Fibroblast of lung (primary cell): ENCODE data around the gene WBP2NL. TPM values are rescaled to one million over a fixed set of nuclear protein-coding genes. Genes with fewer than 3 reads are reported as not detected.

ENCODE experiments used
- DNase-seq, 2 donors: peaks; one replicate each; pipeline versions ENCODE4 v3.0.0 to v3.0.0-alpha.2; 2010; ENCODE audit warnings: low read depth in 2 of 2
- H2AFZ ChIP-seq: 2 replicates; pipeline ENCODE4 v1.5.1; 2012; ENCODE audit warnings: low read length, control low read depth, inconsistent platforms
- H3K27ac ChIP-seq: 2 replicates; pipeline ENCODE4 v1.5.1; 2011; ENCODE audit warnings: low read length, control low read depth; ENCODE audit not compliant: insufficient read depth
- H3K27me3 ChIP-seq: 2 replicates; pipeline ENCODE4 v1.5.1; 2011; ENCODE audit warnings: mild to moderate bottlenecking, low read length; ENCODE audit not compliant: control insufficient read depth, insufficient read depth
- H3K36me3 ChIP-seq: 2 replicates; pipeline ENCODE4 v1.5.1; 2011; ENCODE audit warnings: low read length; ENCODE audit not compliant: control insufficient read depth, insufficient read depth
- H3K4me1 ChIP-seq: 2 replicates; pipeline ENCODE4 v1.5.1; 2011; ENCODE audit warnings: low read length; ENCODE audit not compliant: control insufficient read depth, insufficient read depth; ENCODE audit errors: extremely low read depth
- H3K4me2 ChIP-seq: 2 replicates; pipeline ENCODE4 v1.5.1; 2011; ENCODE audit warnings: low read length, control low read depth; ENCODE audit not compliant: insufficient read depth; ENCODE audit errors: extremely low read depth
- H3K4me3 ChIP-seq, 4 experiments: fragments of 200-600 bp in 1 of 4; sonication (generic) in 1 of 4; replicated peaks in 1 of 4; 2 replicates each; pipeline ENCODE4 v1.5.1; 2011 to 2016; ENCODE audit warnings: low read length in 4 of 4, low read depth in 3 of 4, mild to moderate bottlenecking in 3 of 4, control low read depth in 2 of 4, inconsistent platforms in 1 of 4, mixed read lengths in 1 of 4; ENCODE audit not compliant: insufficient read depth in 1 of 4; ENCODE audit errors: control extremely low read depth in 1 of 4
- H3K79me2 ChIP-seq: 2 replicates; pipeline ENCODE4 v1.5.1; 2012; ENCODE audit warnings: mild to moderate bottlenecking, low read length, inconsistent platforms; ENCODE audit not compliant: control insufficient read depth, insufficient read depth
- H3K9ac ChIP-seq: 2 replicates; pipeline ENCODE4 v1.5.1; 2011; ENCODE audit warnings: mild to moderate bottlenecking, low read length, control low read depth; ENCODE audit not compliant: insufficient read depth
- H3K9me3 ChIP-seq: 2 replicates; pipeline ENCODE4 v1.5.1; 2012; ENCODE audit warnings: low read depth, low read length; ENCODE audit not compliant: control insufficient read depth, insufficient read depth
- H4K20me1 ChIP-seq: 2 replicates; pipeline ENCODE4 v1.5.1; 2011; ENCODE audit warnings: low read length; ENCODE audit not compliant: control insufficient read depth, insufficient read depth; ENCODE audit errors: extremely low read depth
- EZH2 ChIP-seq: IDR thresholded peaks from 2 replicates; pipeline ENCODE4 v1.5.1; 2012; ENCODE audit warnings: low read length, control low read depth, mild to moderate bottlenecking; ENCODE audit errors: missing control alignments
- polyA plus RNA-seq, 2 donors: library from polyadenylated mRNA; depleted of rRNA in 1 of 2; stranded (reverse) in 1 of 2; unstranded in 1 of 2; fragments of >200 nt; gene quantifications; 2 replicates each; pipeline ENCODE4 v1.2.1, GENCODE V29; 2011 to 2012; ENCODE audit warnings: missing spikeins in 1 of 2
- total RNA-seq: library from RNA; depleted of rRNA; stranded (reverse); fragments of >200 nt; gene quantifications from 2 replicates; pipeline ENCODE4 v1.2.1, GENCODE V29; 2014
- TF ChIP-seq, protein P1 (sequence below), 2 donors: IDR thresholded peaks in 1 of 2; conservative IDR thresholded peaks in 1 of 2; 1 replicate in 1 of 2; 2 replicates in 1 of 2; pipeline ENCODE4 v1.5.1; 2011 to 2012; ENCODE audit warnings: low read length in 2 of 2, control low read depth in 1 of 2, inconsistent platforms in 1 of 2, low read depth in 1 of 2, mild to moderate bottlenecking in 1 of 2

WBP2NL gene
- total and polyA plus RNA-seq, 2 donors (not counting 1 experiment from before 2014, with no cell fraction given), result 0.10 to 1.8 TPM

DNA sequence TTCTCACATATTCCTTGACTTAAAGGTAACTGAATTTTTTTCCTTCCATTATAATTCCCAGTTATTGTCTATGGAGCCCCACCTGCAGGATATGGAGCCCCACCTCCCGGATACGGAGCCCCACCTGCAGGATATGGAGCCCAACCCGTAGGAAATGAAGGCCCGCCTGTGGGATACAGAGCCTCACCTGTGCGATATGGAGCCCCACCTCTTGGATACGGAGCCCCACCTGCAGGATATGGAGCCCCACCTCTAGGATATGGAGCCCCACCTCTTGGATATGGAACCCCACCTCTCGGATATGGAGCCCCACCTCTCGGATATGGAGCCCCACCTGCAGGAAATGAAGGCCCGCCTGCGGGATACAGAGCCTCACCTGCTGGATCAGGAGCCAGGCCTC lies 28.1 kb downstream of the WBP2NL start:
- Histone ChIP-seq H2AFZ (no peak overlapping the region), H3K27ac (no peak overlapping the region), H3K36me3 (no peaks in the 10 kb centered on the region), H3K4me3 (no peak overlapping the region), H4K20me1 (no peaks in the 10 kb centered on the region), H3K9ac (no peak overlapping the region), H3K4me1 (no peaks in the 10 kb centered on the region), H3K27me3 (no peaks in the 10 kb centered on the region), H3K79me2 (no peaks in the 10 kb centered on the region), H3K4me2 (no peak overlapping the region), H3K9me3 (no peaks in the 10 kb centered on the region)
- TF ChIP-seq EZH2, result no peak
- TF ChIP-seq, protein P1, sequence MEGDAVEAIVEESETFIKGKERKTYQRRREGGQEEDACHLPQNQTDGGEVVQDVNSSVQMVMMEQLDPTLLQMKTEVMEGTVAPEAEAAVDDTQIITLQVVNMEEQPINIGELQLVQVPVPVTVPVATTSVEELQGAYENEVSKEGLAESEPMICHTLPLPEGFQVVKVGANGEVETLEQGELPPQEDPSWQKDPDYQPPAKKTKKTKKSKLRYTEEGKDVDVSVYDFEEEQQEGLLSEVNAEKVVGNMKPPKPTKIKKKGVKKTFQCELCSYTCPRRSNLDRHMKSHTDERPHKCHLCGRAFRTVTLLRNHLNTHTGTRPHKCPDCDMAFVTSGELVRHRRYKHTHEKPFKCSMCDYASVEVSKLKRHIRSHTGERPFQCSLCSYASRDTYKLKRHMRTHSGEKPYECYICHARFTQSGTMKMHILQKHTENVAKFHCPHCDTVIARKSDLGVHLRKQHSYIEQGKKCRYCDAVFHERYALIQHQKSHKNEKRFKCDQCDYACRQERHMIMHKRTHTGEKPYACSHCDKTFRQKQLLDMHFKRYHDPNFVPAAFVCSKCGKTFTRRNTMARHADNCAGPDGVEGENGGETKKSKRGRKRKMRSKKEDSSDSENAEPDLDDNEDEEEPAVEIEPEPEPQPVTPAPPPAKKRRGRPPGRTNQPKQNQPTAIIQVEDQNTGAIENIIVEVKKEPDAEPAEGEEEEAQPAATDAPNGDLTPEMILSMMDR (conservative IDR thresholded peaks at IDR 0.05 in 1 of 2, IDR thresholded peaks at IDR 0.05 in 1 of 2; ENCODE audit: low read depth in 1 of 2, low read length in 2 of 2), result no peak
- no peak for DNase-seq

DNA sequence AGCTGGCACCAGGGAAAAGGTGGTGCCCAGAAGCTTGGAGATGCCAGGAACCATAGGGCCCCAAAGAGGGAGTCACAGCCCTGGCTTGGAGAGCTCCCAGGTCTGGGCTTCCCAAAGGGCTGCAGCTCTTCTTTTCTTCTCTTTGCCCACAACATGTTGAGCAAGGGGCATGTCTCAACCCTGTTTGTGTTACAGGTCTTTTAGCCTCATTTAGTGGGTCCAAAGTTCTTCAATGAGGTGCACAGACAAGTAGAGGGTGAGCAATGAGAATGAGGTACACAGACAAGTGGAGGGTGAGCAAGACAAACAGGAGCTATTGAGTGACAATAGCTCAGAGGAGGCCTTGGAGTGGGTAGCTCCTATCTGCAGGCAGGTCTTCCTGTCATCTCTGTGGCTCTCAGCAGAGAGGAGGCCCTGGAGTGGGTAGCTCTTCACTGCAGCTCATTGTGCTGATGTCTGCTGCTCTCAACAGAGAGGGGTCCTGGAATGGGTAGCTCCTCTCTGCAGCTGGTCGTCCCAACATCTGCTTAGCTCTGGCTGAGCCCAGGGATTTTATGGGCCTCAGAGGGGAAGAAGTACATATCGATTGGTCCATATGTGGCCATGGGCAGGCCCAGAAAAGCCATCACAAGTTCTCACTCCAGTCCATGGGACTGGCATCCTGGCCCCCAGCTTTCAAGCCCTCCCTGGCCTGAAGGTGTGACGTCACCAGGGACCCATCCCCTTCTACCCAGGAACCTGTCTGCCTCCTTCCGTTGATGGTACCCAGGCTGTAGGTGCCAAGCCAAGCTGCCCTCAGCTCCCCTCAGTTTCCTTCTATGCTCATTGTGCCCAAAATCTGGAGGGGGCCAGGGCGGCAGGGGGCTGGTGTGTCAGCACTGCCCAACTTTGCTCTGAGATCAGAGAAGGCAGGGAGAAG lies 34.9 kb downstream of the WBP2NL start:
- Histone ChIP-seq H3K79me2 (no peaks in the 10 kb centered on the region), H3K27ac (no peak overlapping the region), H3K4me1 (no peaks in the 10 kb centered on the region), H3K36me3 (no peaks in the 10 kb centered on the region), H3K9me3 (no peaks in the 10 kb centered on the region), H3K9ac (no peak overlapping the region), H3K4me3 (no peak overlapping the region), H3K4me2 (no peak overlapping the region), H3K27me3 (no peaks in the 10 kb centered on the region), H2AFZ (no peak overlapping the region), H4K20me1 (no peaks in the 10 kb centered on the region)
- no peak for DNase-seq
- no peak for TF ChIP-seq EZH2
- TF ChIP-seq, protein P1 (conservative IDR thresholded peaks at IDR 0.05 in 1 of 2, IDR thresholded peaks at IDR 0.05 in 1 of 2; ENCODE audit: low read depth in 1 of 2, low read length in 2 of 2), result no peak

DNA sequence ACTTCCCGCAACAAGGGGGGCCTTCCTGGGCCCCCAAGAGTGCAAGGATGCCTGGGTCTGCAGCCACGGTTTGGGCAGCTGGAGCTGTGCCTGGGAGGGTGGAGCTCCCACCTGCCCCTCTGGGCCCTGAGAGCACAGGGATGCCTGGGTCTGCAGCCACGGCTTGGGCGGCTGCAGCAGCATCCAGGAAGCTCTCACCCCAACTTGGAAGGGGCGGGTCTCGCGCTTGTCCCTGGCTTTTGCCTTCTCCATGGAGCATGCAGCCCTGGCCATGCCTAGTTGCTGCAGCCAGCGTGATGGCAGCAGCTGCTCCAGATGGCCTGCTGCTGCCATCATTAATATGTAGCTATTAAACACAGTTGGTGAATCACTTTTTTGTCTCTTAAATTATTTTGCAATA lies 36.7 kb downstream of the WBP2NL start:
- no peak for DNase-seq
- H3K79me2 ChIP-seq, result no peaks in the 10 kb centered on the region
- H3K27me3 ChIP-seq, result no peaks in the 10 kb centered on the region
- H3K27ac ChIP-seq, result no peak overlapping the region
- no peak overlapping the region for H3K4me3 ChIP-seq
- no peak overlapping the region for H3K9ac ChIP-seq
- H3K36me3 ChIP-seq, result no peaks in the 10 kb centered on the region
- no peak overlapping the region for H3K4me2 ChIP-seq
- H4K20me1 ChIP-seq, result no peaks in the 10 kb centered on the region
- H2AFZ ChIP-seq, result no peak overlapping the region
- no peaks in the 10 kb centered on the region for H3K4me1 ChIP-seq
- no peaks in the 10 kb centered on the region for H3K9me3 ChIP-seq
- TF ChIP-seq EZH2, result no peak
- TF ChIP-seq, protein P1 (conservative IDR thresholded peaks at IDR 0.05 in 1 of 2, IDR thresholded peaks at IDR 0.05 in 1 of 2; ENCODE audit: low read depth in 1 of 2, low read length in 2 of 2), result no peak
